Osteoblast (primary cell): Measurements from ENCODE around the gene CSMD2. TPM values are rescaled to one million over a fixed set of nuclear protein-coding genes. Genes with fewer than 3 reads are reported as not detected.

ENCODE experiments used
- DNase-seq: peaks from one replicate; pipeline ENCODE4 v3.0.0; 2011; ENCODE audit warnings: low spot score, mixed read lengths; ENCODE audit not compliant: insufficient read length; ENCODE audit errors: missing footprints
- H2AFZ ChIP-seq: 2 replicates; pipeline ENCODE4 v1.6.0; 2011; ENCODE audit warnings: mild to moderate bottlenecking, low read length
- H3K27ac ChIP-seq: 2 replicates; pipeline ENCODE4 v1.5.1; 2011; ENCODE audit warnings: mild to moderate bottlenecking, low read depth, low read length, moderate library complexity
- H3K27me3 ChIP-seq: 2 replicates; pipeline ENCODE4 v1.6.0; 2012; ENCODE audit warnings: mild to moderate bottlenecking, control low read depth, inconsistent platforms, low read length, moderate library complexity; ENCODE audit not compliant: insufficient read depth
- H3K36me3 ChIP-seq: 2 replicates; pipeline ENCODE4 v1.5.1; 2011; ENCODE audit warnings: mild to moderate bottlenecking, low read length, control low read depth, moderate library complexity; ENCODE audit not compliant: insufficient read depth
- H3K4me1 ChIP-seq: 2 replicates; pipeline ENCODE4 v1.5.1; 2011; ENCODE audit warnings: mild to moderate bottlenecking, low read length, control low read depth, moderate library complexity; ENCODE audit not compliant: insufficient read depth
- H3K4me2 ChIP-seq: 2 replicates; pipeline ENCODE4 v1.6.0; 2011; ENCODE audit warnings: mild to moderate bottlenecking, low read length; ENCODE audit not compliant: insufficient read depth
- H3K4me3 ChIP-seq: fragments of 200-600 bp; sonication (generic); 3 replicates; pipeline ENCODE4 v1.5.1; 2012; ENCODE audit warnings: mild to moderate bottlenecking, low read length, inconsistent platforms; ENCODE audit not compliant: insufficient read depth
- H3K79me2 ChIP-seq: 2 replicates; pipeline ENCODE4 v1.6.0; 2012; ENCODE audit warnings: mild to moderate bottlenecking, low read length, control low read depth, inconsistent platforms; ENCODE audit not compliant: insufficient read depth
- H3K9me3 ChIP-seq: 2 replicates; pipeline ENCODE4 v1.5.1; 2011; ENCODE audit warnings: low read depth, low read length, control low read depth
- H4K20me1 ChIP-seq: 2 replicates; pipeline ENCODE4 v1.6.0; 2012; ENCODE audit warnings: mild to moderate bottlenecking, low read length, control low read depth; ENCODE audit not compliant: insufficient read depth
- CTCF ChIP-seq: IDR thresholded peaks from 2 replicates; pipeline ENCODE4 v1.5.1; 2011; ENCODE audit warnings: mild to moderate bottlenecking, low read depth, low read length, moderate library complexity; ENCODE audit errors: extremely low read depth
- total RNA-seq: library from RNA; depleted of rRNA; stranded (reverse); fragments of >200 nt; gene quantifications from 2 replicates; pipeline ENCODE4 v1.2.3, GENCODE V29; 2012

CSMD2 gene
- total RNA-seq, 1 donor: 0.36 TPM

GRCh38 chr1:34156739-34157138 is 8.3 kb downstream of the CSMD2 start:
- TF ChIP-seq CTCF: no peak

GRCh38 chr1:34155860-34156259 is 9.2 kb downstream of the CSMD2 start:
- H3K36me3 ChIP-seq: no peaks in the 10 kb centered on the region
- no peak overlapping the region for H2AFZ ChIP-seq
- H3K79me2 ChIP-seq: no peaks in the 10 kb centered on the region
- no peak overlapping the region for H3K4me3 ChIP-seq
- H4K20me1 ChIP-seq: no peaks in the 10 kb centered on the region
- TF ChIP-seq CTCF: no peak
- H3K4me1 ChIP-seq: no peaks in the 10 kb centered on the region
- no peaks in the 10 kb centered on the region for H3K27me3 ChIP-seq
- no peaks in the 10 kb centered on the region for H3K9me3 ChIP-seq
- H3K4me2 ChIP-seq: no peak overlapping the region
- no peak for DNase-seq
- H3K27ac ChIP-seq: no peak overlapping the region

More at GRCh38 chr1:34156739-34157138, 8.3 kb downstream of the CSMD2 start:
- no peak for DNase-seq
- no peak overlapping the region for H3K4me3 ChIP-seq
- no peaks in the 10 kb centered on the region for H3K9me3 ChIP-seq
- H3K4me1 ChIP-seq: no peaks in the 10 kb centered on the region
- H3K36me3 ChIP-seq: no peaks in the 10 kb centered on the region
- no peak overlapping the region for H3K27ac ChIP-seq
- H3K79me2 ChIP-seq: no peaks in the 10 kb centered on the region
- H3K4me2 ChIP-seq: no peak overlapping the region
- no peaks in the 10 kb centered on the region for H3K27me3 ChIP-seq
- no peaks in the 10 kb centered on the region for H4K20me1 ChIP-seq
- H2AFZ ChIP-seq: no peak overlapping the region

- Histone ChIP-seq H3K79me2 (no peaks in the 10 kb centered on the region), H3K4me3 (no peak overlapping the region), H3K27me3 (no peaks in the 10 kb centered on the region), H3K4me1 (no peaks in the 10 kb centered on the region), H3K9me3 (no peaks in the 10 kb centered on the region), H3K36me3 (no peaks in the 10 kb centered on the region), H3K4me2 (no peak overlapping the region), H4K20me1 (no peaks in the 10 kb centered on the region), H2AFZ (no peak overlapping the region), H3K27ac (no peak overlapping the region)
- TF ChIP-seq CTCF: no peak
- no peak for DNase-seq
These were observed 11.8 kb downstream of the CSMD2 start for GRCh38 chr1:34153246-34153645.

GRCh38 chr1:34149501-34149900 is 15.5 kb downstream of the CSMD2 start:
- Histone ChIP-seq H3K27ac (no peak overlapping the region), H3K27me3 (no peaks in the 10 kb centered on the region), H3K4me2 (no peak overlapping the region), H3K4me1 (no peaks in the 10 kb centered on the region), H2AFZ (no peak overlapping the region), H3K4me3 (no peak overlapping the region), H3K36me3 (no peaks in the 10 kb centered on the region), H3K9me3 (no peaks in the 10 kb centered on the region), H4K20me1 (no peaks in the 10 kb centered on the region), H3K79me2 (no peaks in the 10 kb centered on the region)
- TF ChIP-seq CTCF: no peak
- no peak for DNase-seq
